ENCODE measurements around the gene VWC2. TPM values are rescaled to one million over a fixed set of nuclear protein-coding genes. Genes with fewer than 3 reads are reported as not detected.
"Not testable (repeated sequence)": the region's sequence is repeated elsewhere in the genome, so short reads cannot be mapped to it uniquely, and the experiment has no call there.

VWC2 gene
- total RNA-seq, 2 experiments from 2014 or later: not detected

DNA sequence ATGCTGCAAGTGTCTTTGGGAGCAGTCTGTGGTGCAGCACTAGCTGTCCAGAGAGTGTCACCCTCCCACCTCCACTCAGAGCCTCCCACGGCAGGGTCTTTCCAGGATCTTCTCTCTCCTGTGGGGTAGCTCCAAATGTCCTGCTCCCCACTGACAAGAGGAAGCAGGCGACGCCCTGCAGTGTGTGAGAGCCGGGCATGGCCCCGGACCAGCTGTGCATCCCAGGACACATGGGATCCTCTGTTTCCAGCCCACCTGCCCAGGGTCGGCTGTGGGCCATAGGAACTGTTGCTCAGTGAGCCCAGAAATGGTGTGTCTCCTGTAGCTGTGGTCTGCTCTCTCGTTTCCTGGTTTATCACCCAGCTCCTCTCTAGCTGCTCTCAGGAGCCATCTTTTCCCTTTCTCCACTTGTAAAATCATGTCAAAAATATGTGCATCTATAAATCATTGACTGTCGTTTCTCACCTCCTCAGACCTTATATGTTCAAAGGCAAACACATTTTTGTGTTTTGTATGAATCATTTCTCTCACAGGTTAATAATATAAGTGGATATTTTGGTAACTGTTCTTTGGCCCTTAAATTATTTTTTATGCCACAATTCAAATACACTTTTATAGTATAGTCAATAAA lies 74.9 kb downstream of the VWC2 start:
- H3K4me3 ChIP-seq (ENCODE audit: low read depth, low read length, poor library complexity, severe bottlenecking): no peak overlapping the region
- H3K27ac ChIP-seq (ENCODE audit: low read depth, low read length, poor library complexity, severe bottlenecking): no peak overlapping the region
- TF ChIP-seq EZH2phosphoT487 (IDR thresholded peaks at IDR 0.05; ENCODE audit: borderline replicate concordance, low read depth, low read length): no peak
- TF ChIP-seq, protein P1, sequence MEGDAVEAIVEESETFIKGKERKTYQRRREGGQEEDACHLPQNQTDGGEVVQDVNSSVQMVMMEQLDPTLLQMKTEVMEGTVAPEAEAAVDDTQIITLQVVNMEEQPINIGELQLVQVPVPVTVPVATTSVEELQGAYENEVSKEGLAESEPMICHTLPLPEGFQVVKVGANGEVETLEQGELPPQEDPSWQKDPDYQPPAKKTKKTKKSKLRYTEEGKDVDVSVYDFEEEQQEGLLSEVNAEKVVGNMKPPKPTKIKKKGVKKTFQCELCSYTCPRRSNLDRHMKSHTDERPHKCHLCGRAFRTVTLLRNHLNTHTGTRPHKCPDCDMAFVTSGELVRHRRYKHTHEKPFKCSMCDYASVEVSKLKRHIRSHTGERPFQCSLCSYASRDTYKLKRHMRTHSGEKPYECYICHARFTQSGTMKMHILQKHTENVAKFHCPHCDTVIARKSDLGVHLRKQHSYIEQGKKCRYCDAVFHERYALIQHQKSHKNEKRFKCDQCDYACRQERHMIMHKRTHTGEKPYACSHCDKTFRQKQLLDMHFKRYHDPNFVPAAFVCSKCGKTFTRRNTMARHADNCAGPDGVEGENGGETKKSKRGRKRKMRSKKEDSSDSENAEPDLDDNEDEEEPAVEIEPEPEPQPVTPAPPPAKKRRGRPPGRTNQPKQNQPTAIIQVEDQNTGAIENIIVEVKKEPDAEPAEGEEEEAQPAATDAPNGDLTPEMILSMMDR (conservative IDR thresholded peaks at IDR 0.05; ENCODE audit: low read length): no peak
- H3K9me2 ChIP-seq (ENCODE audit: insufficient read depth, low read length): no peaks in the 10 kb centered on the region
- no peak overlapping the region for H3K4me2 ChIP-seq (ENCODE audit: low read length)
- H4K20me1 ChIP-seq (ENCODE audit: insufficient read depth, low read length): no peaks in the 10 kb centered on the region
- H3K9me3 ChIP-seq (ENCODE audit: low read length): no peaks in the 10 kb centered on the region
- H2AFZ ChIP-seq (ENCODE audit: low read length): 0 out of 2 replicates have a peak overlapping the region, but pooled peaks have one; percentile 32
- peaks cover 2% of the 10 kb centered on the region for H3K4me1 ChIP-seq (ENCODE audit: insufficient read depth, low read length, poor library complexity, severe bottlenecking)
- no TSS peak for BruUV-seq (replicated peaks)
- no peaks in the 10 kb centered on the region for H3K79me2 ChIP-seq (ENCODE audit: insufficient read depth, low read depth, low read length)
- CTCF ChIA-PET (ENCODE audit: unreplicated experiment): no interaction called here
- POLR2A ChIA-PET: interaction anchor here (0.6 kb wide), 1 partner anchor 151 kb away, joined by 4 read pairs; no protein-coding TSS in a partner anchor
- no peak for DNase-seq (ENCODE audit: low spot score)
- no peaks in the 10 kb centered on the region for H3K36me3 ChIP-seq (ENCODE audit: insufficient read depth, low read length)
- intact Hi-C loops (cut with micrococcal nuclease; ENCODE audit: unreplicated experiment): no loop called here

DNA sequence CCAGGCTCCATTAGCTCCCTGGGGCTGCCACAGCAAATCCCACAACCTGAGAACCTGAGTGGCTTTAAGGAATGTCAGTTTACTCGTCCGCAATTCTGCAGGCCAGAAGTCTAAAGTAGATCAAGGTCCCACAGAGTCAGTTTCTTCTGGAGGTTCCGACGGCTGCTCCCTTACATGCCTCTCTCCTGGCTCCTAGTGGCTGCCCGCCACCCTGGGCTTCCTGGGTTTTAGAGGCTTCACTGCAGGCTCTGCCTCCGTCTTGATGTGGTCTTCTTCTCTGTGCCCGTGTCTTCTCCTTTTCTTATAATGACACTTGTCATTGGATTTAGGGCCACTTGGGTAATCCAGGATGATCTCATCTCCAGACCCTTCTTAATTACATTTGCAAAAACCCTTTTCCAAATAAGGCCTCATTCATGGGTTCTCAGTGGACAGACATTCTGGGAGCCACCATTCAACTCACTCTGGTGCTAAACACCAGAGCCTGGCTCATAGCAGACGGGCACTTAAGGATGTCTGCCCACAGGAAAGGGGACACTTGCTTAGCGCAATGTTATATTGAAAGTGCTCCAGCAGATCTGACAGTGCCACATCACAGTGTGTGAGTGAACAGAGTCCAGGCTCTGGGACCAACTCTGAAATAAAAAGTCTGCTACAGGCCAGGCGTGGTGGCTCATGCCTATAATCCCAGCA lies 77.6 kb downstream of the VWC2 start:
- intact Hi-C loops (cut with micrococcal nuclease; ENCODE audit: unreplicated experiment): loop anchor here (5.0 kb wide), 1 partner anchor 1424 kb away; no protein-coding TSS in a partner anchor
- ChIA-PET POLR2A (interaction anchor here (0.7 kb wide), 1 partner anchor 10 kb away, joined by 3 read pairs; no protein-coding TSS in a partner anchor), CTCF (ENCODE audit: unreplicated experiment) (no interaction called here)

DNA sequence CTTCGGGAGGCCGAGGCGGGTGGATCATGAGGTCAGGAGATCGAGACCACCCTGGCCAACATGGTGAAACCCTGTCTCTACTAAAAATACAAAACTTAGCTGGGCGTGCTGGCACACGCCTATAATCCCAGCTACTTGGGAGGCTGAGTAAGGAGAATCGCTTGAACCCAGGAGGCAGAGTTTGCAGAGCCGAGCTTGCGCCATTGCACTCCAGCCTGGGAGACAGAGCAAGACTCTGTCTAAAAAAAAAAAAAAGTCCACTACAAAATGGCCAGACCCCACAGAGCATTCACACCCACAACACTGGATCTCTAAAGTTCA lies 78.1 kb downstream of the VWC2 start:
- BruUV-seq (replicated peaks); H3K79me2 ChIP-seq (ENCODE audit: insufficient read depth, low read depth, low read length); CTCF ChIA-PET (ENCODE audit: unreplicated experiment); H2AFZ ChIP-seq (ENCODE audit: low read length); H3K4me2 ChIP-seq (ENCODE audit: low read length); H4K20me1 ChIP-seq (ENCODE audit: insufficient read depth, low read length); H3K4me1 ChIP-seq (ENCODE audit: insufficient read depth, low read length, poor library complexity, severe bottlenecking); H3K4me3 ChIP-seq (ENCODE audit: low read depth, low read length, poor library complexity, severe bottlenecking); H3K9me2 ChIP-seq (ENCODE audit: insufficient read depth, low read length); H3K27ac ChIP-seq (ENCODE audit: low read depth, low read length, poor library complexity, severe bottlenecking); H3K36me3 ChIP-seq (ENCODE audit: insufficient read depth, low read length); DNase-seq (ENCODE audit: low spot score); H3K9me3 ChIP-seq (ENCODE audit: low read length): not testable (repeated sequence)
- intact Hi-C loops (cut with micrococcal nuclease; ENCODE audit: unreplicated experiment): loop anchor here (5.0 kb wide), 1 partner anchor 1424 kb away; no protein-coding TSS in a partner anchor
- POLR2A ChIA-PET: interaction anchor here (0.6 kb wide), 1 partner anchor 69 kb away, joined by 3 read pairs; no protein-coding TSS in a partner anchor

More for the DNA sequence above, 77.6 kb downstream of the VWC2 start:
- Histone ChIP-seq H3K4me2 (ENCODE audit: low read length) (no peak overlapping the region), H3K36me3 (ENCODE audit: insufficient read depth, low read length) (no peaks in the 10 kb centered on the region), H3K9me3 (ENCODE audit: low read length) (no peaks in the 10 kb centered on the region), H3K9me2 (ENCODE audit: insufficient read depth, low read length) (no peaks in the 10 kb centered on the region), H3K79me2 (ENCODE audit: insufficient read depth, low read depth, low read length) (no peaks in the 10 kb centered on the region), H3K4me1 (ENCODE audit: insufficient read depth, low read length, poor library complexity, severe bottlenecking) (peaks cover 2% of the 10 kb centered on the region), H4K20me1 (ENCODE audit: insufficient read depth, low read length) (no peaks in the 10 kb centered on the region), H2AFZ (ENCODE audit: low read length) (no peak overlapping the region), H3K27ac (ENCODE audit: low read depth, low read length, poor library complexity, severe bottlenecking) (no peak overlapping the region), H3K4me3 (ENCODE audit: low read depth, low read length, poor library complexity, severe bottlenecking) (no peak overlapping the region)
- BruUV-seq (replicated peaks): no TSS peak
- TF ChIP-seq EZH2phosphoT487 (IDR thresholded peaks at IDR 0.05; ENCODE audit: borderline replicate concordance, low read depth, low read length): no peak
- TF ChIP-seq, protein P1 (conservative IDR thresholded peaks at IDR 0.05; ENCODE audit: low read length): 0 out of 2 replicates have a peak, but pooled peaks have one; percentile 28
- DNase-seq (ENCODE audit: low spot score): no peak
